Parietal lobe (tissue), 1 donor: ENCODE measurements around the gene RLBP1. TPM values are rescaled to one million over a fixed set of nuclear protein-coding genes. Genes with fewer than 3 reads are reported as not detected.

Experiments
- total RNA-seq: library from RNA; depleted of rRNA; stranded (reverse); fragments of >200 nt; gene quantifications from one replicate; pipeline ENCODE4 v1.2.3, GENCODE V29; 2014

RLBP1 gene
- total RNA-seq = 2.2 TPM

GRCh38 chr15:89221543-89221942 is at the start of gene RLBP1:
Gene RLBP1, minus strand, starts transcription at chr15:89221579. Its CDS starts 2,604 bp downstream, at chr15:89218975.

GRCh38 chr15:89243691-89244573 is 22.6 kb upstream of the RLBP1 start, which contains the start of gene FANCI:
Gene FANCI, plus strand, starts transcription at chr15:89243979. Its CDS starts 3,669 bp downstream, at chr15:89247648.

Other genes with a start within 250 kb of the RLBP1 start
- 90.1 TPM for gene ABHD2, start 133.1 kb downstream of the RLBP1 start, total RNA-seq
- gene FANCI, start 22.4 kb upstream of the RLBP1 start, total RNA-seq = 16.9 TPM
- gene POLG, start 113.2 kb upstream of the RLBP1 start, total RNA-seq = 69.2 TPM